HL-60 (cell line): ENCODE results near the gene IL2RA.

Experiments used
- CTCF ChIP-seq: IDR thresholded peaks from one replicate; pipeline ENCODE4 v1.5.1; 2011; ENCODE audit warnings: low read length, control low read depth, inconsistent platforms; ENCODE audit not compliant: insufficient read depth
- REST ChIP-seq: IDR thresholded peaks from 2 replicates; pipeline ENCODE4 v1.6.1; 2012; ENCODE audit warnings: low read depth; ENCODE audit not compliant: insufficient replicate concordance

GRCh38 chr10:5964736-5965135 lies 97.4 kb downstream of the IL2RA start:
- no peak for TF ChIP-seq CTCF
- no peak for TF ChIP-seq REST
